ENCODE measurements around the gene SRD5A1.

SRD5A1 gene

DNA sequence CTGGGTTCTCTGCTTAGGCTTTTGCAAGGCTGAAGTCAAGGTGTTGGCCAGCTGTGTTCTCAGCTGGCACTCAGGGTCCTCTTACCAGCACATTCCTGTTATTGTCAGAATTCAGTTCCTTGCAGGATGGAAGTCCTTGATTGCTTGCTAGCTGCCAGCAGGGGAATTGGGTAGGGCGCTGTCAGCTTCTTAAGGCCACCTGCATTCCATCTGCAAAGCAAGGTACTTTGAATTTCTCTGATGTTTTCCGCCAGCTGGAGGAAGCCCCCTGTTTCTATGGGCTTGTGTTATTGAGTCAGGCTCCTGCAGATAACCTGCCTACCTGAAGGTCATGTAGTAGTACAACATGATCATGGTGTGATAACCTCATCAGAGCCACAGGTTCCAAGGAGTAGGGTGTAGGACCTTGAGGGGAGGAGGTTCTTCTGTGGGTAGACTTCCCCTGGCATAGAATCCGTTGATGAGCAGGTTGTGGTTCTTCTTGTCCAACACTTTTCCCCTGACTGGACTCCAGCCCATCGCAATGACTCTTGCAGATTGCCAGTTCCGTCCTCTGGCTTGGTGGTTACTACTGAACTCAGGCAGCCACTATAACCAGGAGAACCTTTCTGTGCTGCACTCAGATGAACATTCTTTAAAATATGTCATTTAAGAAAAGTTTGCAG, 86.8 kb downstream of the SRD5A1 start:
- H3K36me3 ChIP-seq (ENCODE audit: insufficient read depth, low read length), result peaks cover 4% of the 10 kb centered on the region; the same call in 1 of the 2 replicates
- H3K9ac ChIP-seq (ENCODE audit: insufficient read length), result no peak overlapping the region
- TF ChIP-seq POLR2AphosphoS5 (IDR thresholded peaks at IDR 0.05; ENCODE audit: borderline replicate concordance, low read depth, low read length) (no peak), FOXP2 (optimal IDR thresholded peaks at IDR 0.05; ENCODE audit: control extremely low read depth, extremely low read length, insufficient read depth) (no peak), EZH2 (IDR thresholded peaks at IDR 0.05) (no peak)
- no peak for DNase-seq (ENCODE audit: low read depth, low spot score)
- no peaks in the 10 kb centered on the region for H3K9me3 ChIP-seq (ENCODE audit: low read depth, low read length)
- H3K27ac ChIP-seq, result no peak overlapping the region
- no peak overlapping the region for H3K4me3 ChIP-seq

DNA sequence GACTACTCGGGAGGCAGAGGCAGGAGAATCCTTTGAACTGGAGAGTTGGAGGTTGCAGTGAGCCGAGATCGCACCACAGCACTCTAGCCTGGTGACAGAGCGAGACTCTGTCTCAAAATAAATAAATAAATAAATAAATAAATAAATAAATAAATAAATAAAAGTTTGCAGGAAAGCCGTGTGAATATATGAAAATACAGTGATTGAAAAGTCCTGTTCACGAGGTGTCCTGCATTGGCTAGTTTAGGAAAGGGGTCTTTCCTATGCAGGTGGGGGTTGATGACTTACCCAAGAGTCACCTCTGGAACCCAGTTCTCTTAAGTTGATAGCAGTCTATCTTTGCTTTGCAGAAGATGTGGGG, 87.3 kb downstream of the SRD5A1 start:
- no peaks in the 10 kb centered on the region for H3K9me3 ChIP-seq (ENCODE audit: low read depth, low read length)
- no peak overlapping the region for H3K9ac ChIP-seq (ENCODE audit: insufficient read length)
- H3K27ac ChIP-seq, result no peak overlapping the region
- peaks cover 4% of the 10 kb centered on the region; the same call in 1 of the 2 replicates for H3K36me3 ChIP-seq (ENCODE audit: insufficient read depth, low read length)
- DNase-seq (ENCODE audit: low read depth, low spot score), result no peak
- TF ChIP-seq EZH2 (IDR thresholded peaks at IDR 0.05) (no peak), POLR2AphosphoS5 (IDR thresholded peaks at IDR 0.05; ENCODE audit: borderline replicate concordance, low read depth, low read length) (no peak), FOXP2 (optimal IDR thresholded peaks at IDR 0.05; ENCODE audit: control extremely low read depth, extremely low read length, insufficient read depth) (no peak)
- no peak overlapping the region for H3K4me3 ChIP-seq

DNA sequence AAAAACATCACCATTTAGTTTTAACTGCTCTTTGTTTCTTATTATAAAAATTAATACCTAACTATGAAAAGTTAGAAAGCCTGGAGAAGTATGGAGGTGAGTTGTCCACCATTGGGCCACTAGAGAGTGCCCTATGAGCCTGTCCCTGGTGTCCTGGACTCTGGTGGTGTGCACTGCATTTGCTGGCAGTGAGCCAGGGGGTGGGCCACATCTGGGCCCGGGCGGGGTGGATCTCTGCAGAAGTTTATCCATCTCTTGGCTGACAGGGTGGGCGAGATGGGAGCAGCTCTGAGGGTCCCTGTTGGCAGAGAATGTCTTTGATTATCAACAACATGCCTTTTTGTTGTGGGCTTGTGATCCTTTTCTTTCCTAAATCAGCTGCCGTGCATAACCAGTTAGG, 88.2 kb downstream of the SRD5A1 start:
- TF ChIP-seq EZH2 (IDR thresholded peaks at IDR 0.05) (no peak), FOXP2 (optimal IDR thresholded peaks at IDR 0.05; ENCODE audit: control extremely low read depth, extremely low read length, insufficient read depth) (no peak), POLR2AphosphoS5 (IDR thresholded peaks at IDR 0.05; ENCODE audit: borderline replicate concordance, low read depth, low read length) (no peak)
- Histone ChIP-seq H3K9me3 (ENCODE audit: low read depth, low read length) (no peaks in the 10 kb centered on the region), H3K27ac (no peak overlapping the region), H3K4me3 (no peak overlapping the region), H3K36me3 (ENCODE audit: insufficient read depth, low read length) (peaks cover 4% of the 10 kb centered on the region; the same call in 1 of the 2 replicates), H3K9ac (ENCODE audit: insufficient read length) (no peak overlapping the region)
- DNase-seq (ENCODE audit: low read depth, low spot score), result no peak

DNA sequence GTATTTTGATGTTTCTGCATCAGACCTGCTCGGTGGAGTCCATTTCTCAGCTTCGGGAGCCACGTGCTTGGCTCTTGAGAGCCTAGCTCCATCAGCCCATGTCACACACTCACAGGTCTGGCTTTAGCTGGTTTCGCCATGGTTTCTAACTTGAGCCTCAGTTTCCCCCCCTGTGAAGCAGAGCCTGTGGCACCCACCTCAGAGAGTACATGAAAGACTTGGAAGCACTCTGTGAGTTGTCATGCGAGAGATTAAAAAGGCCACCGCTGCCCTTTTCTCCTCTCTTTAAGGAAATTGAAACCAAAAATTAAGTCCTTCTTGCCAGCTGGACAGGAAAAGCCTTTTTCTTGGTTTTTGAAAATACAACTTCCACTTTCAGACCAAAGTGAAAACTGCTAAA, 88.8 kb downstream of the SRD5A1 start:
- TF ChIP-seq POLR2AphosphoS5 (IDR thresholded peaks at IDR 0.05; ENCODE audit: borderline replicate concordance, low read depth, low read length) (no peak), FOXP2 (optimal IDR thresholded peaks at IDR 0.05; ENCODE audit: control extremely low read depth, extremely low read length, insufficient read depth) (no peak), EZH2 (IDR thresholded peaks at IDR 0.05) (no peak)
- Histone ChIP-seq H3K36me3 (ENCODE audit: insufficient read depth, low read length) (peaks cover 4% of the 10 kb centered on the region; the same call in 1 of the 2 replicates), H3K4me3 (no peak overlapping the region), H3K9ac (ENCODE audit: insufficient read length) (no peak overlapping the region), H3K27ac (no peak overlapping the region), H3K9me3 (ENCODE audit: low read depth, low read length) (no peaks in the 10 kb centered on the region)
- no peak for DNase-seq (ENCODE audit: low read depth, low spot score)

DNA sequence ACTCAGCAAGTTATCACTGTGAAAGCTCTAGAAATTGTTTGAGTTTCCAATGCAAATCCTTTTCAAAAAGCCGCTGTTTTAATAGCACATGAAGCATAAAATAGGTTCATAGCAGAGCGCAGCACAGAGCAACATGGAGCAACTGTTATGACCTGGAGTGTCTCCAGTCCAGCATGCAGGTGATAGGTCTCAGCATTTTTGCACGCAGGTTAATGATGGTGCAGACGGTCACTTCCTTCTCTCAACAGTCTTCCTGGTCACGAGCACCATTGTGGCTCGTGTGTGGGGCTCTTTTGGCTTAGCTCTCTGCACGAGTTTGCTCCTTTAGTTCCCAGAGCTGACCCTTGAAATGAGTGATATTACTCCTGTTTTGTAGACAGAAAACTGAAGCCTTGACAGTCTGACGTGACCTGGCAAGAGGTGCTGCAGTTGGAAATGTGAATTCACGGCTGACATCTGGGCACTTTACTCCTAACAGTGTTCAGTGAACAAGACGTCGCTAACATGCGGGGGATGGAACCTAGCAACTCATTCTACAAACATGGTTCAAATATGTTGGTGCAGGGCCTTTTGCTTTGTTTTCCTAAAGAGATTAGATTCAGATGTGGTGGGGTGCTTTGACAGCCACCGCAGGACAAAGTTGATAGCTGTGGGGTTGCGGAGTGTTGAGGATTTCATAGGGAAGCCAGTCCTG, 90.0 kb downstream of the SRD5A1 start:
- DNase-seq (ENCODE audit: low read depth, low spot score), result no peak
- no peak overlapping the region for H3K4me3 ChIP-seq
- H3K27ac ChIP-seq, result no peak overlapping the region
- H3K9ac ChIP-seq (ENCODE audit: insufficient read length), result no peak overlapping the region
- H3K9me3 ChIP-seq (ENCODE audit: low read depth, low read length), result no peaks in the 10 kb centered on the region
- no peak for TF ChIP-seq POLR2AphosphoS5 (IDR thresholded peaks at IDR 0.05; ENCODE audit: borderline replicate concordance, low read depth, low read length)
- no peak for TF ChIP-seq FOXP2 (optimal IDR thresholded peaks at IDR 0.05; ENCODE audit: control extremely low read depth, extremely low read length, insufficient read depth)
- no peak for TF ChIP-seq EZH2 (IDR thresholded peaks at IDR 0.05)
- H3K36me3 ChIP-seq (ENCODE audit: insufficient read depth, low read length), result peaks cover 4% of the 10 kb centered on the region; the same call in 1 of the 2 replicates

DNA sequence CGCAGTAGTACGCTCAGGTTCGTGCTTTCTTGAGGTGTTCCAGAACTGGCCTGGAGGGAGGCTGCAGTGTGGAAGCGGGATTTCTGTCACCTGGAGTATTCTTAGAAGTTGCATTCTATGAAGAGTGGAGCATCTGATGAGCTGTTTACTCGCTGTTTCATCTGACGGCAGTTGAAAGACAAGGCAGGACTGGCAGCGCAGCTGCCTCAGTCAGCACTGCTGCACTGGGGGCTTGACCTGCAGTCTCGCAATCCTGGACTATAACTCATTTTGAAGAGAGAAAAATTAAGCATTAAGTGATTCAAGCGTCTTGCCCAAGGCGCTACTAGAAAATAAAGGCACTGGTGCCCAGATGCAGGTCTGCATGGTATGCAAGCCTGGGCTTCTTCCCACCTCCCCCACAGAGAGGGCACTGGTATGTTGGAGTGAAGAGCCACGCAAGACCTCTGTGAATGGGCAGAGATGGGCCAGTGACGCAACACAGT, 90.6 kb downstream of the SRD5A1 start:
- no peaks in the 10 kb centered on the region for H3K9me3 ChIP-seq (ENCODE audit: low read depth, low read length)
- H3K27ac ChIP-seq, result no peak overlapping the region
- no peak for DNase-seq (ENCODE audit: low read depth, low spot score)
- no peak overlapping the region for H3K9ac ChIP-seq (ENCODE audit: insufficient read length)
- H3K36me3 ChIP-seq (ENCODE audit: insufficient read depth, low read length), result peaks cover 4% of the 10 kb centered on the region; the same call in 1 of the 2 replicates
- TF ChIP-seq FOXP2 (optimal IDR thresholded peaks at IDR 0.05; ENCODE audit: control extremely low read depth, extremely low read length, insufficient read depth), result no peak
- no peak for TF ChIP-seq EZH2 (IDR thresholded peaks at IDR 0.05)
- no peak for TF ChIP-seq POLR2AphosphoS5 (IDR thresholded peaks at IDR 0.05; ENCODE audit: borderline replicate concordance, low read depth, low read length)
- no peak overlapping the region for H3K4me3 ChIP-seq

Measured in SK-N-MC (cell line).